ENCODE measurements around the gene ANKRD26. TPM values are rescaled to one million over a fixed set of nuclear protein-coding genes. Genes with fewer than 3 reads are reported as not detected.

ANKRD26 gene
- total RNA-seq, 1 experiment from 2014 or later = 17.1 TPM

- DNase-seq (ENCODE audit: low spot score) = peak; percentile 2
Observed at GRCh38 chr10:27020243-27020642, 80.1 kb downstream of the ANKRD26 start.

GRCh38 chr10:27019827-27020226 lies 80.5 kb downstream of the ANKRD26 start:
- peak; percentile 37 for DNase-seq (ENCODE audit: low spot score)

- no peak for DNase-seq (ENCODE audit: low spot score)
Observed at GRCh38 chr10:26997610-26998009, 102.7 kb downstream of the ANKRD26 start.

GRCh38 chr10:26994743-26995142 lies 105.6 kb downstream of the ANKRD26 start:
- no peak for DNase-seq (ENCODE audit: low spot score)

- DNase-seq (ENCODE audit: low spot score) = no peak
Observed at GRCh38 chr10:26987851-26988250, 112.4 kb downstream of the ANKRD26 start.

- no peak for DNase-seq (ENCODE audit: low spot score)
Observed at GRCh38 chr10:26983156-26983555, 117.1 kb downstream of the ANKRD26 start.

- no peak for DNase-seq (ENCODE audit: low spot score)
Observed at GRCh38 chr10:26982058-26982457, 118.2 kb downstream of the ANKRD26 start.

GRCh38 chr10:26981232-26981824 lies 119.0 kb downstream of the ANKRD26 start:
- DNase-seq (ENCODE audit: low spot score) = no peak

GRCh38 chr10:26978519-26978918 lies 121.8 kb downstream of the ANKRD26 start:
- DNase-seq (ENCODE audit: low spot score) = no peak

GRCh38 chr10:26977635-26978034 lies 122.7 kb downstream of the ANKRD26 start:
- DNase-seq (ENCODE audit: low spot score) = no peak

- DNase-seq (ENCODE audit: low spot score) = no peak
Observed at GRCh38 chr10:26970667-26971066, 129.6 kb downstream of the ANKRD26 start.

GRCh38 chr10:26969145-26969926 lies 131.0 kb downstream of the ANKRD26 start:
- no peak for DNase-seq (ENCODE audit: low spot score)

- no peak for DNase-seq (ENCODE audit: low spot score)
Observed at GRCh38 chr10:26962835-26963234, 137.5 kb downstream of the ANKRD26 start.

GRCh38 chr10:26960308-26960707 lies 140.0 kb downstream of the ANKRD26 start:
- no peak for DNase-seq (ENCODE audit: low spot score)

- no peak for DNase-seq (ENCODE audit: low spot score)
Observed at GRCh38 chr10:26959841-26960240, 140.5 kb downstream of the ANKRD26 start.

Other genes with a start within 250 kb of the ANKRD26 start
- gene ABI1, start 239.5 kb downstream of the ANKRD26 start, total RNA-seq (2014; rRNA removed; shearing (Covaris generic)) = 53.6 and 54.6 TPM in 2 replicates
- gene YME1L1, start 53.9 kb upstream of the ANKRD26 start, total RNA-seq (2014; rRNA removed; shearing (Covaris generic)) = 154 and 174 TPM in 2 replicates
- 42.4 and 42.6 TPM in 2 replicates for gene MASTL, start 54.9 kb upstream of the ANKRD26 start, total RNA-seq (2014; rRNA removed; shearing (Covaris generic))
- gene ACBD5, start 140.3 kb upstream of the ANKRD26 start, total RNA-seq (2014; rRNA removed; shearing (Covaris generic)) = 28.6 and 38.5 TPM in 2 replicates